Glomerular visceral epithelial cell (primary cell): ENCODE data around the gene KRTAP10-9.

Experiments used
- DNase-seq: peaks from one replicate; pipeline ENCODE4 v3.0.0-alpha.2; 2016; ENCODE audit errors: extremely low spot score

Gene KRTAP10-9

DNA sequence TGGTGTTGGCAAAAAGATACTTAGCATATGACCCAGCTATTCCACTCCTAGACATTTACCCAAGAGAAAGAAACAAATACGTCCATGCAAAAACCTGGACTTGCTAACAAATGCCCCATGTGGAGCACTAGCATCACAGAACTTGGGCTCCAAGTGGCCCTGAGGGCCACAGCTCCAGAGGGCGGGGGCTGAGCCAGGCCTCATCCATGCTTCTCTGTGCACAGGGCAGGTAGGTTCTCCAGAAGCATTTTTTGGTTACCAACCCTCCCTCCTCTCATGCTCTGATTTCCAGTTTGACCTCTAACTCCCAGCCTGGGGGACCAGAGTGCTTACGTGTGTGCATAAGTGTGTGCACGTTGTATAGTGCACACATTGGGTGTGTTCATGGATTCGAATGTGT is 37.8 kb downstream of the KRTAP10-9 start:
- DNase-seq, result no peak

DNA sequence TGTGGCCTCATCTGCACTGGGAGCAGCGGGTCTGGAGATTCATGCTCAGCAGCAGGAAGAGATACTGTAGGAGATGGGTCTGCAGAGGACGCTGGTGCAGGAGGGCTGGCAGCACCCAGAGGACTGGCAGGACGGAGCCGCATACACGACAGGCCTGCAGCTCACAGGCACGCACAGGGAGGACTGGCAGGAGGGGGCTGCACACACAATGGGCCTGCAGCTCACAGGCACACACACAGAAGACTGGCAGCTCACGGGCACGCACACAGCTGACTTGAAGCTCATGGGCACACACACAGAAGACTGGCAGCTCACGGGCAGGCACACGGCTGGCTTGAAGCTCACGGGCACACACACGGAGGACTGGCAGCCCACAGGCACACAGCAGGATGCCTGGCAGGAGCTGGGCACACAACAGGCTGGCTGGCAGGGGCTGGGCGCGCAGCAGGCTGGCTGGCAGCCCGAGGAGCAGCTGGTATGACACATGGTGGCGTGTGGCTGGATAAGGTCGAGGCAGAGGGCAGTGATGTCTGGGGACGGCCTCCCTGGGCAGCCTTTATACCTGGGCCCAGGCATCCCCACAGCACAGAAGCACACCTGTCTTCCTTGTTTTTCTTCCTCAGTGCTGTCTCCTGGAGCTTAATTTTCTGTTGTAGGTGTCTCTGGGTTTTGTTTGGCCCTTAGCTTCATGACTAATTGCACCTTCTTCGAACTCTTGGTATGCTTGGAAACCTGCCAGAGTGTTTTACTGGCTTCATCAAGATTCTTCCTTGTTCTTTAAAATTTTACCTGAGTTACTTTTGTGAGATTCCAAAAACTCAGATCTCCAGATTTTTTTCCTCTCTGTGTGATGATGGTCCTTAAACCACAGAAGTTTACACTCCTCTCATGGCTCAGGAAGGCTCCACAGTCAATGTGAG is 39.8 kb downstream of the KRTAP10-9 start, which contains the start of gene KRTAP12-2:
Gene KRTAP12-2 (minus strand): TSS at position 527 of the 920 bp plus-strand sequence. CDS start 41 bp downstream, at position 486.
- no peak for DNase-seq

DNA sequence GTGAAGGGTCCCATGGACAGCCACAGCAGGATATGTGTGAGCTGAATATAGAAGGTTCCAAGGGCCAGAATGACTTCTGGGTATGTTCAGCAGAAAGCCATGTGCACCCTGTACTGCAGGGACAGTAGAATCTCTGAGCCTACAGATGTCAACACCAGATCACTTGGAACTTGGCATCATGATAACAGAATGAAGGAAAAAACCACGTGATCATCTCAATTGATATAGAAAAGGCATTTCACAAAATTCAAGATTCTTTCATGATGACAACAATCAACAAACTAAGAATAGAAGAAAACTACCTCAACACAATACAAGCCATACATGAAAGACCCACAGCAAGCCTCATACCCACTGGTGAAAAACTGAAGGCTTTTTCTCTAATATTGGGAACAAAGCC is 40.7 kb downstream of the KRTAP10-9 start:
- no peak for DNase-seq

DNA sequence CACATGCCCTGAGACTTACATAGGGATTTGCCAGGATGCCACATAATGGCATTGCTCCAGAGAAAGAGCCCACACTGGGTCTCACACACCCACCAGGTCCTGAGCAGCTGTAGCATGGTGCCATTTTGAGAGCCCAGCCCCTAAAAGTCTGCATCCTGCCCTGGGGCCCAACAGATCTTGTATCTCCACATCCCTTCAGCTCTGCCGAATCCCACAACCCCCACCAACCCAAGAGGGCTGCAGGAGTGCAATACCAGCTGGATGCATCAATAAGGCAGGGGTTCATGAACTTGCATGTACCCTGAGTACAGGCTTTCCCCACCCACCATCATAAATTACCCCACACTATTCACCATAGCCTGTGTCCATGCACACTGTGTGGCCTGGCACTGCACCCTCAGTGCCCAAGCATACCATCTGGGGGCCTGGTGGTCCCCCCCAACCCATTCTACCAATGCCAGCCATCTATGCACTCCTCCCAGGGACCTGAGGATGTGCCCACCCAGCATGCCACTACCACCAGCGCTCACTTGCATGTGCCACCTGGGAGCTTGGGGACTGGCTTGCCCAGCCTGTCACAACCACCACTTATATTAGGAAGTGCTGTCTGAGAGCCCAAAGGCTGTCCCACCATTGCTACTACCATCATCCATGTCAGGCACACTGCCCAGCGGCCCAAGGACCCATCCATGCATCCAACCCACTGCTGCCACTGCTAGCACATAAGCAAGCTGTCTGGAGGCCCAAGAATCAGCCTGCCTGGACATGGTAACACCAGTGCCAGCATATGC is 43.9 kb downstream of the KRTAP10-9 start:
- DNase-seq, result no peak

DNA sequence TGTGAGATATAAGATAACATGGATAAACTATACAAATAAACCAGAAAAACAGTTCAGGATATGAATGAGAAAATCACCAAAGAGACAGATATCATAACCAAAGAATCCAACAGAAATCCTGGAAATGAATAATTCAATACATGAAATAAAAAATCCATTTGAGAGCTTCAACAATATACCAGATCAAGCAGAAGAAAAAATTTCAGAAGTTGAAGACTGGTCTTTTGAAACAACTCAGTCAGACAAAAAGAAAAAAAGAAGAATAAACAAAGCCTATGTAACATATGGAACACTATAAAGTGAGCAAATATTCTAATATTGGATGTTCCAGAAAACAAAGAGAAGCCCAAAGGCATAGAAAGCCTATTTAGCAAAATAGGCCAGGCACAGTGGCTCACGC is 45.0 kb downstream of the KRTAP10-9 start:
- DNase-seq, result no peak

DNA sequence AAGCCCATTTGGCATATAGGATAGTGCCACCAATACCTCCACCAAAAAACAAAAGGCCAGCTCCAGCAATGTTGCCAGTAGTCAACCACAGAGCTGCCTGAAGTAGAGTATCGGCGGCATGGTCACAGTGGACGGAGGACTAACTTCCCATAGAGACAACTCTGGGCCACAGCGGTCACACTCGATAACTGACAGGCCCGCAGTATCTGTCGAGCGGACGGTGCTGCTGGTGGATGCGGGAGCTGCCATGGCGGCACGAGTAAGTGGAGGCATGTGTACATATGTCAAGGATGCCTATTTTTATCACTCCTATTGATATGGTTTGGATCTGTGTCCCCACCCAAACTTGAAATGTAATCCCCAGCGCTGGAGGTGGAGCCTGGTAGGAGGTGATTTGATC is 51.0 kb downstream of the KRTAP10-9 start:
- no peak for DNase-seq
